AG08395 (cell line): ENCODE data around the gene ARL8B.
"Not testable (repeated sequence)": the region's sequence is repeated elsewhere in the genome, so short reads cannot be mapped to it uniquely, and the experiment has no call there.

Experiments
- DNase-seq: peaks from one replicate; pipeline ENCODE4 v3.0.0; 2012; ENCODE audit warnings: mixed read lengths, low spot score

ARL8B gene

GRCh38 chr3:5145120-5145519 is 23.0 kb downstream of the ARL8B start:
- DNase-seq = no peak

GRCh38 chr3:5147152-5147551 is 25.1 kb downstream of the ARL8B start:
- DNase-seq = not testable (repeated sequence)

GRCh38 chr3:5149306-5149880 is 27.3 kb downstream of the ARL8B start:
- no peak for DNase-seq

GRCh38 chr3:5151586-5151985 is 29.5 kb downstream of the ARL8B start:
- no peak for DNase-seq

GRCh38 chr3:5153074-5153473 is 31.0 kb downstream of the ARL8B start:
- DNase-seq = no peak

GRCh38 chr3:5155241-5155640 is 33.1 kb downstream of the ARL8B start:
- DNase-seq = no peak

GRCh38 chr3:5160321-5160720 is 38.2 kb downstream of the ARL8B start:
- DNase-seq = no peak

- peak; percentile 7 for DNase-seq
These were observed 39.1 kb downstream of the ARL8B start for GRCh38 chr3:5160940-5161858.

- peak; percentile 59 for DNase-seq
These were observed 40.0 kb downstream of the ARL8B start for GRCh38 chr3:5162102-5162501.

- DNase-seq = no peak
These were observed 43.6 kb downstream of the ARL8B start for GRCh38 chr3:5165698-5166097.

- DNase-seq = no peak
These were observed 44.8 kb downstream of the ARL8B start for GRCh38 chr3:5166846-5167245.

GRCh38 chr3:5168110-5168509 is 46.0 kb downstream of the ARL8B start:
- no peak for DNase-seq

- DNase-seq = no peak
These were observed 47.7 kb downstream of the ARL8B start for GRCh38 chr3:5169807-5170206.

GRCh38 chr3:5170975-5171374 is 48.9 kb downstream of the ARL8B start:
- no peak for DNase-seq

GRCh38 chr3:5172018-5172417 is 49.9 kb downstream of the ARL8B start:
- no peak for DNase-seq

GRCh38 chr3:5179036-5179435 is 56.9 kb downstream of the ARL8B start:
- DNase-seq = not testable (repeated sequence)

GRCh38 chr3:5181469-5182141 is 59.5 kb downstream of the ARL8B start:
- no peak for DNase-seq

GRCh38 chr3:5183714-5184113 is 61.6 kb downstream of the ARL8B start:
- not testable (repeated sequence) for DNase-seq

GRCh38 chr3:5184499-5184898 is 62.4 kb downstream of the ARL8B start:
- no peak for DNase-seq

GRCh38 chr3:5185093-5185673 is 63.1 kb downstream of the ARL8B start:
- no peak for DNase-seq

GRCh38 chr3:5186089-5186857 is 64.2 kb downstream of the ARL8B start:
- no peak for DNase-seq

GRCh38 chr3:5186858-5187155 is 64.7 kb downstream of the ARL8B start:
- peak; percentile 25 for DNase-seq
